Measurements from ENCODE around the gene ADAM11. TPM values are rescaled to one million over a fixed set of nuclear protein-coding genes. Genes with fewer than 3 reads are reported as not detected.
A peak's percentile ranks its signal among the peaks of the same experiment; 100 is the strongest.

Gene ADAM11
- total and polyA plus RNA-seq, 5 experiments from 2014 or later, result 0.17 to 0.93 (median 0.46) TPM

DNA sequence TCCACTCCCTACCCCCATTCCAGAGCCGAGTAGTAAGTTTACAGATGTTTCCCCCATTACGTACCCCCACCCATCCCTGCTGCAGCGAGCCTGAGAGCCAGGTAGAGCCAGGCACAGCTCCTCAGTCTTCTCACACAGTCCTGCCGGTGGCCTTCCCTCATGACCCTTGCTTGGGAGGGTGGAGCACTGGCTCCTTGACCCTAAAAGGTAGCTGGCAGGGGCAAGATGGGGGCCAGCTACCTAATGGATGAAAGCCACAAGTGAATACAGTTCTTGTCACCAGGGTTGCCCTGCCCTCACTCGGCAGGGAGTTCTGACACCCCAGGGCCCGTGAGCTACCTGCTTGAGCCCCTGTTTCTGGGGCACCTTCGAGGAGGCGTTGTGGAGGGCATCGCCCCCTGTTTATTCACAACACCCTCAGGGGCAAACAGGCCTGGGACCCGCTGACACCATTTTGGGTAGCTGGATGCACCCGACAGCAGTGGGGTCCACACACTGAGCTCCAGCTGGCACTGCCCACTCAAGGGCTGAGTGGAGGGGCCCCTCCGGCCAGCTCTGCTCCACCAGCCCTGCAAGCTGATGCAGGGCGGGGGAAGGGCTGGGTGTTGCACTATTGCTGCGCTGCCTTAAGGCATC is 22.2 kb downstream of the ADAM11 start:
- Mint-ChIP-seq H3K27me3 (peaks cover 0 to 2% (median 0%) of the 10 kb centered on the region in 5 donors), H3K4me3 (no peak overlapping the region), H3K36me3 (no peaks in the 10 kb centered on the region), H3K27ac (no peak overlapping the region), H3K4me1 (peaks cover 0 to 17% (median 13%) of the 10 kb centered on the region in 4 donors), H3K9me3 (no peaks in the 10 kb centered on the region)
- no peak for ATAC-seq
- no peak for DNase-seq
- POLR2A ChIA-PET, result no interaction called here

DNA sequence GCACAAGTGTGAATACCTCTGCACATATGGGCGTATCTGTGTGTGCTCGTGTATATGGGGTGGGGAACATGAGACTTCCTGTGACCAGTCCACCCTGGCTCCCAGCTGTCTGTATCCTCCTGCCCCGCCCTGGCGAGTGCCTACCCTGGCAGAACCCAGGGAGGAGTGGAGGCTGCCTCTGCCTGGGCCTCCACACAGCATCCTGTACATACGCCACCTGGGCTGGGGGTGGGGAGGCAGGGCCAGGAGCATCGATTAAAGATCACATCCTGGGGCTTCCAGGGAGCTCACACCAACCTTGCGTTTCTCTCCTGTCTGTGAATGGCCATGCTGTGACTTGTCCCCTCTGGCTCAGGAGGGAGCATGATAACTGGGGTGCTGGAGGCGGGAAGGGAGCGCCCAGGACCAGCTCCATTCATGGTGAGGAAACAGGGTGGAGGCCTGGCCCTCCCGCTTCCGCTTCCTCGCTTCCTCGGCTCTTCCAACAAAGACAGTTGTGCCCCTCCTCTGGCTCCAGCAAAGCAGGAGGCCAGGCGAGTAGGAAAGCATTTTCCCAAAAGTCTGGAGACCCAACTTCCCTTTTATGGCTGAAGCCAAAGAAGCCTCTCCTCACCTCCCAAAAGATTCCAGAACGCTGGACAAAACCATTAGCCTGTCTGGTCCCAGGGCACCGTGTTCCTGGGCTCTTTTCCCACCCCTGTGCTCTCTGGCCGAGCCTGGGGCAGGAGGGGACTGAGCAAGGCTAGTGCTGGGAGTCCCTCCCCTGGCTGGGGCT is 22.9 kb downstream of the ADAM11 start:
- POLR2A ChIA-PET, result interaction anchor here (0.5 kb wide), 1 partner anchor 1725 kb away, joined by 3 read pairs; no protein-coding TSS in a partner anchor
- DNase-seq (no peak), ATAC-seq (no peak)
- no peaks in the 10 kb centered on the region for H3K9me3 Mint-ChIP-seq
- H3K27ac Mint-ChIP-seq, result no peak overlapping the region
- H3K27me3 Mint-ChIP-seq, result peaks cover 0 to 2% (median 0%) of the 10 kb centered on the region in 5 donors
- no peak overlapping the region for H3K4me3 Mint-ChIP-seq
- no peaks in the 10 kb centered on the region for H3K36me3 Mint-ChIP-seq
- peaks cover 0 to 11% (median 9%) of the 10 kb centered on the region in 4 donors for H3K4me1 Mint-ChIP-seq

- Mint-ChIP-seq H3K27me3 (peaks cover 0 to 2% (median 0%) of the 10 kb centered on the region in 5 donors), H3K27ac (peak overlapping the region in 1 of 10 donors; percentile 40), H3K4me3 (no peak overlapping the region), H3K9me3 (no peaks in the 10 kb centered on the region), H3K36me3 (no peaks in the 10 kb centered on the region), H3K4me1 (peaks cover 0 to 11% (median 8%) of the 10 kb centered on the region in 4 donors)
- POLR2A ChIA-PET, result interaction anchor here (0.5 kb wide), 1 partner anchor 1726 kb away, joined by 3 read pairs; no protein-coding TSS in a partner anchor
- DNase-seq, result no peak
- ATAC-seq, result no peak
Observed at GRCh38 chr17:44782326-44782850, 23.6 kb downstream of the ADAM11 start.

DNA sequence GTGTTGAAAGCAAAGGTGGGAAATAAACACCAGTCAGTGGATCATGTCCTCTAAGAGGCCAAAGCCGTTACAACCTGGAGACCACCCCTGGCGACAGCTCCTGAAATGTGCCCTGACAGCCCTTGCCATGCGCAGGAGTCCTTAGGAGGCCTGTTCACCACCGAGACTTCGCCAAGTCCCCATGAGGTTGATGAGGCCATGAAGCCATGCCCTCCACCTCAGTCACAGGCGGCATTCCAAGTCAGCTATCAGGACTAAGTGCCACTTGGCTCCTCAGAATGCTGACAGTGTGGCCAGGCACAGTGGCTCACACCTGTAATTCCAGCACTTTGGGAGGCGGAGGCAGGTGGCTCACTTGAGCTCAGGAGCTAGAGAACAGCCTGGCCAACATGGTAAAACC is 27.1 kb downstream of the ADAM11 start:
- H3K27ac Mint-ChIP-seq, result no peak overlapping the region
- H3K4me1 Mint-ChIP-seq, result no peaks in the 10 kb centered on the region
- ATAC-seq (no peak), DNase-seq (no peak)
- H3K9me3 Mint-ChIP-seq, result no peaks in the 10 kb centered on the region
- no peaks in the 10 kb centered on the region for H3K27me3 Mint-ChIP-seq
- H3K4me3 Mint-ChIP-seq, result no peak overlapping the region
- H3K36me3 Mint-ChIP-seq, result no peaks in the 10 kb centered on the region
- POLR2A ChIA-PET, result interaction anchor here (1.8 kb wide), 1 partner anchor 9 kb away, joined by 4 read pairs; no protein-coding TSS in a partner anchor

DNA sequence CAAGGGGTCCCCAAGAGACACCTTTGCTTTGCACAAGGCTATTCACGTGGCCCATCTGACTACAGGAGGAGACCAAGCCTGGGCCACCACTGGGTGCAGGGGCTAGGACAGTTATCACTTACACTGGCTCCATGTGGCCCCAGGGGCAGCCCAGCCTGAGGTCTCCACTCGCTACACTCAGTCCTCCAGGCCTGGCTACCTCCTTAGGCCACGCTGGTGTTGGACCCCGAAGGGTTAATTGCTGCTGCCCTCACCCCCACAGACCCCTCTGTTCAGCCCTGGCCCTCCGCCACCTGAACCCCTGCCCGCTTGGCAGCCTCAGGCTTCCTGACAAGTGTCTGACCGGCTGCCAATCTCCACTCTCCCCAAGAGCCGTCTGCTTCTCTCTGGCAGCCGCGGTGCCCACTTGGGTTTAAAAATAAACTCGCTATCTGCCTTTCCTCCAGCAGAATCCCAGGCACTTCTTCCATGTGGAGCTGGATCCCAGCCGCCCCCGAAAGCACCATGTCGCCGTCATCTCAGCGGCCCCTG is 27.8 kb downstream of the ADAM11 start:
- DNase-seq (no peak), ATAC-seq (no peak)
- Mint-ChIP-seq H3K4me1 (no peaks in the 10 kb centered on the region), H3K36me3 (no peaks in the 10 kb centered on the region), H3K27ac (no peak overlapping the region), H3K27me3 (no peaks in the 10 kb centered on the region), H3K9me3 (no peaks in the 10 kb centered on the region), H3K4me3 (no peak overlapping the region)
- POLR2A ChIA-PET, result no interaction called here

DNA sequence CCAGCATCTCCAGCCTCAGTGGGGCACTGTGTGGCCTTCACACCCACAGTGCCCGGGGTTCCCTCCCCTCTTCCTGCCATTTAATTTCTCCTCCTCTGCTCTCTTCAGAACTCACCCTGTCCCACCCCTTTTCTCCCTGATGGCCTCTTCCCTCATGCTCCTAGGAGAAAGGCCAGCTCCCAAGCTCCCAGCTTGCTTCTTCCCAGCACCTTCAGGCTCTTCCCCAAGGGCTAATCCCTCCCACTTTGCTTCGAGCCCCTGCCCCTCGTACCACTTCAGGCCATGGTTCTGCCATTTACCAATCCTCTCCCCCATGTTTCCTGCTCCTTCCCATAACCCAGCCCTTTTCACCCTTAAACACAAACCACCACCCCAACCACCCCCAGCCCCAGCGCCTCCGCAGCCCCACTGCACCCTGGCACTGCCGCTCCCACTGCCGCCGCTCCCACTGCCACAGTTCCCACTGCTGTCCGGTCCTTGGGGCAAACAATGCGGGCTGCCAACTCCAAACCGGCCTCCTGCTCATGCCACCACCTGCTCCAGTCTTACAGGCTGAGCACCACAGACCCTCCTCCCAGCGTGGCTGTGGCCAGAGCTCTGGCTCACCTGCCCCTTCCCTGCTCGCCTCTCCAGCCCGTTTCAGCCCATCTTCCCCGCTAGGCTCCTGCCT is 28.6 kb downstream of the ADAM11 start:
- no peaks in the 10 kb centered on the region for H3K27me3 Mint-ChIP-seq
- POLR2A ChIA-PET, result no interaction called here
- no peaks in the 10 kb centered on the region for H3K9me3 Mint-ChIP-seq
- no peak overlapping the region for H3K4me3 Mint-ChIP-seq
- H3K4me1 Mint-ChIP-seq, result no peaks in the 10 kb centered on the region
- no peaks in the 10 kb centered on the region for H3K36me3 Mint-ChIP-seq
- peak overlapping the region in 3 of 10 donors; percentile 46 to 83 (median 81) for H3K27ac Mint-ChIP-seq
- ATAC-seq, result no peak
- no peak for DNase-seq

DNA sequence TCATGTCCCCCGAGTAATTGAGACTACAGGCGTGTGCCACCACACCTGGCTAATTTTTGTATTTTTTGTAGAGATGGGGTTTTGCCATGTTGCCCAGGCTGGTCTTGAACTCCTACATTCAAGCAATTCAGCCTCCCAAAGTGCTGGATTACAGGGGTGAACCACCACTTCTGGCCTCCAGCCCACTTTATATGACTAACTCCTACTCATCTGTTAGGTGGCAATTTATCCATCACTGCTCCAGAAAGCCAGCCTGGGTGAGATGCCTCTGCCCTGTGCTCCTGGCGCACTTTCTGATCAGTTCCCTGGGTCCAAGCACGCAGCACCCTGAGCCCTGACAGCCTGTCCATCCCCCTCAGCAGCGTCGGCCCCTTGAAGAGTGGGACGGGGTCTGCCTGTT is 29.4 kb downstream of the ADAM11 start:
- DNase-seq, result no peak
- no peak for ATAC-seq
- POLR2A ChIA-PET, result no interaction called here
- no peak overlapping the region for H3K4me3 Mint-ChIP-seq
- H3K36me3 Mint-ChIP-seq, result no peaks in the 10 kb centered on the region
- no peaks in the 10 kb centered on the region for H3K4me1 Mint-ChIP-seq
- no peak overlapping the region for H3K27ac Mint-ChIP-seq
- H3K27me3 Mint-ChIP-seq, result no peaks in the 10 kb centered on the region
- no peaks in the 10 kb centered on the region for H3K9me3 Mint-ChIP-seq

DNA sequence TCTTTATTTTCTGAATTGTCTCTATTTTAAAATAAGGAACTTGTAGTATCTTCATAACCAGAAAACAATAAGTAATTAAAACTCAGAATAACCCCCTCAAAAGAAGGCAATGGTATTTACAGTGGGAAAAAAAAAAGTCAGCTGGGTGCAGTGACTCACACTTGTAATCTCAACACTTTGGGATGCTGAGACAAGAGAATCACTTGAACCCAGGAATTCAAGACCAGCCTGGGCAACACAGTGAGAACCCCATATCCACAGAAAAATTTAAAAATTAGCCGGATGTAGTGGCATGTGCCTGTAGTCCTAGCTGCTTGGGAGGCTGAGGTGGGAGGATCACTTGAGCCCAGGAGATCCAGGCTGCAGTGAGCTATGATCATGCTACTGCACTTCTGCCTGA is 33.5 kb downstream of the ADAM11 start:
- no peaks in the 10 kb centered on the region for H3K9me3 Mint-ChIP-seq
- no peak overlapping the region for H3K4me3 Mint-ChIP-seq
- DNase-seq, result no peak
- no peaks in the 10 kb centered on the region for H3K4me1 Mint-ChIP-seq
- POLR2A ChIA-PET, result interaction anchor here (0.6 to 0.7 kb wide), 2 partner anchors 12 to 74 kb away, joined by 3 to 5 read pairs; no protein-coding TSS in a partner anchor
- H3K36me3 Mint-ChIP-seq, result no peaks in the 10 kb centered on the region
- H3K27ac Mint-ChIP-seq, result no peak overlapping the region
- peaks cover 0 to 4% (median 0%) of the 10 kb centered on the region in 5 donors for H3K27me3 Mint-ChIP-seq
- ATAC-seq, result no peak

DNA sequence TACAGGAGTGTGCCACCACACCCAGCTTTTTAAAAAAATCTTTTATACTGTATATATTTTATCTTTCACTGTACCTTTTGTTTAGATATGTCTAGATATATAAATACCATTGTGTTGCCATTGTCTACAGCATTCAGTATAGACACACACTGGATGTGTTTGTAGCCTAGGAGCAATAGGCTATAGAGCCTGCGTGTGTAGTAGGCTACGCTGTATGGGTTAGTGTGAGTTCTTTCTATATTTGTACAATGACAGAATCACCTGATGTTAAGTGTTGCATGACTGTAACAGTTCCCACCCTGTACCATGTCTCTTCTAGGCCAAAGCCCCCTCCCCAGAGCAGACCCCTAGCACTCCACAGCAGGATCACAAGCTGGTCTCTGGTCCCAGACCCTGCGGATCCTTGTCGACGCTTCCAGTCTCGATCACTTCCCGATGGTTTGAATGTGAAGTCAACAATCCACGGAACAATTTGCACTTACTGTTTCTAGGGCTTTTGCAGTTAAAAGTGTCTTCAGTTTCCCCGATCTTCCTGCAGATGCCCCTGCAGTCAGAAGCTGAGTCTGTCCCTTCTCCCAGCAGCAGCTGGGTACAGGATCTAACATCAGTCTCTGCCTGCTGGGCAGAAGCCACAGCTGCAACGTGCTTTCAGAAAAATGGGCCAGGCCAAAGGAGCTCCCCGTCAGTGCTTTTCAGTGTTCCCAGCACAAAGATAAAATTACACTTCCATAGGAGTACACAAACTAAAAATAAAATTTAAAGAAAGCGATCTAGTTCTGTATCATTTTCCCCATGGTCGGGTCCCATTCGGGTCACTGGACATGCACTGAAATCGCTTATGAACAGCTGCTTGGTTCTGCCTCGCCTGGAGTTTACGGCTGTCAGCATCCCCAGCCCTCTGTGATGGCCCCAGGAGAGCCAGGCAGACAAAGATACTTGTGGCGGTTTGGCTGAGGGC is 35.4 kb downstream of the ADAM11 start:
- H3K27ac Mint-ChIP-seq, result no peak overlapping the region
- DNase-seq, result no peak
- no peaks in the 10 kb centered on the region for H3K36me3 Mint-ChIP-seq
- H3K27me3 Mint-ChIP-seq, result peaks cover 0 to 4% (median 0%) of the 10 kb centered on the region in 5 donors
- H3K4me1 Mint-ChIP-seq, result no peaks in the 10 kb centered on the region
- POLR2A ChIA-PET, result no interaction called here
- ATAC-seq, result no peak
- no peaks in the 10 kb centered on the region for H3K9me3 Mint-ChIP-seq
- H3K4me3 Mint-ChIP-seq, result no peak overlapping the region

DNA sequence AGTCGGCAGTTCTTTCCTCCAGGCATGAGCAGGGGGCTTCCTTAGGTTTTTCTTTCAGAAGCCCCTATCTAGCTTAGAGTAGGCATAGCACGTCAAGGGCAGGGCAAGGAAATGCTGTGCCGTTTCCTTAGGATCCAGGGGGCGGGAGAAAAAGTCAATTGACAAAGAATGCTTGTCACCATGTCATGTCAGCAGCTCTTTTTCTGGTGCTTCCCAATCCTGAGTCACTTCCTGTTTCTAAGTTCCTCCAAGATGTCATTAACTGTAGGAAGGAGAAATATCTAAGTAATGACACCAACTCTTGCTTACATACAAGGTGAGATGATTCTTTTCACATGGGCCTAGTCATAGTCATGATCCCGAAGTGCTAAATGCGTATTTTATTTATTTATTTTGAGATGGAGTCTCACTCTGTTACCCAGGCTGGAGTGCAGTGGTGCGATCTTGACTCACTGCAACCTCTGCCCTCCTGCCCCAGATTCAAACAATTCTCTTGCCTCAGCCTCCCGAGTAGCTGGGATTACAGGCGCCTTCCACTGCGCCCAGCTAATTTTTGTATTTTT is 36.1 kb downstream of the ADAM11 start:
- ATAC-seq, result no peak
- no peaks in the 10 kb centered on the region for H3K36me3 Mint-ChIP-seq
- H3K4me3 Mint-ChIP-seq, result no peak overlapping the region
- peaks cover 0 to 4% (median 0%) of the 10 kb centered on the region in 5 donors for H3K27me3 Mint-ChIP-seq
- no peaks in the 10 kb centered on the region for H3K4me1 Mint-ChIP-seq
- no peak overlapping the region for H3K27ac Mint-ChIP-seq
- DNase-seq, result no peak
- POLR2A ChIA-PET, result no interaction called here
- H3K9me3 Mint-ChIP-seq, result no peaks in the 10 kb centered on the region

- peaks cover 0 to 4% (median 0%) of the 10 kb centered on the region in 5 donors for H3K27me3 Mint-ChIP-seq
- POLR2A ChIA-PET, result no interaction called here
- H3K9me3 Mint-ChIP-seq, result no peaks in the 10 kb centered on the region
- H3K27ac Mint-ChIP-seq, result no peak overlapping the region
- no peak for ATAC-seq
- H3K36me3 Mint-ChIP-seq, result no peaks in the 10 kb centered on the region
- no peak for DNase-seq
- H3K4me1 Mint-ChIP-seq, result no peaks in the 10 kb centered on the region
- H3K4me3 Mint-ChIP-seq, result no peak overlapping the region
Observed at GRCh38 chr17:44795421-44795820, 36.6 kb downstream of the ADAM11 start.

DNA sequence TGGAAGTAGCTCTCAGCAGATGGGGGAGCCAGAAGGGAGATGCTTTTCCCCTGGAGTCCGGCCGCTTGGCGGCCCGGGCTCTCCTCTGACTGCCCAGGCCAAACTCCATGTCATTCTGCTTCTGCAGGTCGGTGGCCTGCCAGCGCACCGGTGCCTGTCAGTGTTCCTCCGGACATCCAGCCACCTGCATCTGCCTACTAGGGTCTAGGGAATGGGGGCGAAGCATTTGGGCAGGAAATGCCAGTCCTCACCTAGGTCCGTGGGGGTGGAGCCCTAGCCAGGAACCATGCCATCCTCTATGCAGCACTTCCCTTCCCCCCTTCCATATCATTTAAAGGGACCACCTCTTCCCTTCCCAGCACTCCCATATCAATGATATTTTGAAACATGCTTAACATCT is 37.1 kb downstream of the ADAM11 start:
- H3K27me3 Mint-ChIP-seq, result peaks cover 0 to 4% (median 0%) of the 10 kb centered on the region in 5 donors
- H3K36me3 Mint-ChIP-seq, result no peaks in the 10 kb centered on the region
- no peak overlapping the region for H3K4me3 Mint-ChIP-seq
- POLR2A ChIA-PET, result no interaction called here
- H3K4me1 Mint-ChIP-seq, result no peaks in the 10 kb centered on the region
- peak overlapping the region in 1 of 10 donors; percentile 9 for H3K27ac Mint-ChIP-seq
- no peaks in the 10 kb centered on the region for H3K9me3 Mint-ChIP-seq
- ATAC-seq (no peak), DNase-seq (no peak)

Measured in naive thymus-derived CD8-positive, alpha-beta T cell (primary cell).